Stimulated activated effector memory CD8-positive, alpha-beta T cell treated with anti-CD3 and anti-CD28 coated beads, Interleukin-12 subunit alpha, Interleukin-12 subunit beta, amount 100 ng/mL, for 72 hours (primary cell): Measurements from ENCODE around the gene BCL2.
A peak's percentile ranks its signal among the peaks of the same experiment; 100 is the strongest.

Source experiments
- ATAC-seq: fragments of 150-1000 bp; cut with Tn5 transposase; 2 replicates; pipeline ENCODE4 v1.10.0; 2021
- DNase-seq, 2 donors: peaks; one replicate each; pipeline ENCODE4 v3.0.0; 2021 to 2022; ENCODE audit warnings: low spot score in 2 of 2
- H3K27ac Mint-ChIP-seq: one replicate; pipeline ENCODE4 v1.8.0; 2022; ENCODE audit warnings: mild to moderate bottlenecking, mixed read lengths
- H3K36me3 Mint-ChIP-seq: one replicate; pipeline ENCODE4 v1.8.0; 2022; ENCODE audit warnings: mild to moderate bottlenecking, mixed read lengths
- H3K4me1 Mint-ChIP-seq: one replicate; pipeline ENCODE4 v1.8.0; 2022; ENCODE audit warnings: mixed read lengths
- H3K4me3 Mint-ChIP-seq: one replicate; pipeline ENCODE4 v1.8.0; 2022; ENCODE audit warnings: mild to moderate bottlenecking, mixed read lengths
- H3K9me3 Mint-ChIP-seq: one replicate; pipeline ENCODE4 v1.8.0; 2022; ENCODE audit warnings: mixed read lengths

BCL2 gene

GRCh38 chr18:63148449-63149301 lies 170.9 kb downstream of the BCL2 start:
- Mint-ChIP-seq H3K4me1 (peaks cover 69% of the 10 kb centered on the region), H3K9me3 (no peaks in the 10 kb centered on the region), H3K4me3 (no peak overlapping the region), H3K27ac (peak overlapping the region; percentile 96), H3K36me3 (peaks cover 93% of the 10 kb centered on the region)
- ATAC-seq (no peak), DNase-seq (no peak)

DNA sequence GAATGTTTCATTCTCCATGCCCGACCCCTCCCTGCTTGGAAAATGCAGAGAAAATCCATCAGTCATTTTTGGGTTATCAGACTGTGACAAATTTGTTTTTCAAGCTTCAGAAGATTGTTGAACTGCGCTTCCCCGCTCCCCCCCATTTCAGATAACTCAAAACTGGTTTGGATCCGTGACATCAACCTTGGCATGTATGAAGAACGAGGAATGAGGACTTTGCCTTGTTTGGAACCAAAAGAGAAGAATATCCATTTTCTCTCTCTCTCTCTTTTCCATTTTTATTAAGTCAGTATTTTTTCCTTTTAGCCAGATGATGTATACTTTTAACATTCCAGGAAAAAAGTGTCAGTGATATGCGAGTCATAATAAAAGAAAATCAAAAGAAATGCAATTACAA lies 171.6 kb downstream of the BCL2 start:
- H3K4me1 Mint-ChIP-seq = peaks cover 68% of the 10 kb centered on the region
- DNase-seq (no peak), ATAC-seq (no peak)
- H3K9me3 Mint-ChIP-seq = no peaks in the 10 kb centered on the region
- H3K27ac Mint-ChIP-seq = peak overlapping the region; percentile 67
- H3K36me3 Mint-ChIP-seq = peaks cover 92% of the 10 kb centered on the region
- H3K4me3 Mint-ChIP-seq = no peak overlapping the region

DNA sequence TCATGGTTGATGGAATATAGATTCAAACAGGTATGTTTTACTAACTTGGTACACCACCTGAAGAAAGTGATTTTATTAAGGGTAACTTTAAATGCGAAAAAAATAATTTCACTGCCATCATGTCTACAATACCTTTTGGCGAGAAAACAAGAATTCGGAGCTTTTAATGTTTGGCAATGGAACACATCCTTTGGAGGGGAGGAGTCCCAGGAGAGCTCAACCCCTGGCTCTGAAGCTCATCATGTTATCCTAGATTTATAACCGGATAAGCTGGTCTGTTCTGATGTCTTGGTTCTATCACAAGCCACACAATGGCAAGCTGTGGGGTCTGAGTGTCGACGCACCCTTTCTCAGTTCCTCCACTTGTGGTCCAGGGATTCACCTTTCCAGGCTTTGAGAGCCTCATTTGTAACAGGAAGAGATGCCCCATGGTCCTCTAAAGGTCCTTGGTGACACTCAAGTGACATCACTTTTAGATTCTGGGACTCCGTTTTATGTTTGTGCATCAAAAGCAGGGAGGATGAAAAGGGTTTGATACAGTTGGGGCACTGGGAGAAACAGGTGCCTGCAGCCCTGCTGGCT lies 172.7 kb downstream of the BCL2 start:
- H3K9me3 Mint-ChIP-seq = no peaks in the 10 kb centered on the region
- H3K36me3 Mint-ChIP-seq = peaks cover 93% of the 10 kb centered on the region
- H3K27ac Mint-ChIP-seq = no peak overlapping the region
- no peak overlapping the region for H3K4me3 Mint-ChIP-seq
- DNase-seq (no peak), ATAC-seq (no peak)
- peaks cover 64% of the 10 kb centered on the region for H3K4me1 Mint-ChIP-seq

- DNase-seq (no peak), ATAC-seq (no peak)
- H3K4me1 Mint-ChIP-seq = peaks cover 64% of the 10 kb centered on the region
- peaks cover 97% of the 10 kb centered on the region for H3K36me3 Mint-ChIP-seq
- H3K9me3 Mint-ChIP-seq = peaks cover 3% of the 10 kb centered on the region
- H3K4me3 Mint-ChIP-seq = no peak overlapping the region
- H3K27ac Mint-ChIP-seq = peak overlapping the region; percentile 84
Measured at GRCh38 chr18:63145851-63146555, 173.6 kb downstream of the BCL2 start.

DNA sequence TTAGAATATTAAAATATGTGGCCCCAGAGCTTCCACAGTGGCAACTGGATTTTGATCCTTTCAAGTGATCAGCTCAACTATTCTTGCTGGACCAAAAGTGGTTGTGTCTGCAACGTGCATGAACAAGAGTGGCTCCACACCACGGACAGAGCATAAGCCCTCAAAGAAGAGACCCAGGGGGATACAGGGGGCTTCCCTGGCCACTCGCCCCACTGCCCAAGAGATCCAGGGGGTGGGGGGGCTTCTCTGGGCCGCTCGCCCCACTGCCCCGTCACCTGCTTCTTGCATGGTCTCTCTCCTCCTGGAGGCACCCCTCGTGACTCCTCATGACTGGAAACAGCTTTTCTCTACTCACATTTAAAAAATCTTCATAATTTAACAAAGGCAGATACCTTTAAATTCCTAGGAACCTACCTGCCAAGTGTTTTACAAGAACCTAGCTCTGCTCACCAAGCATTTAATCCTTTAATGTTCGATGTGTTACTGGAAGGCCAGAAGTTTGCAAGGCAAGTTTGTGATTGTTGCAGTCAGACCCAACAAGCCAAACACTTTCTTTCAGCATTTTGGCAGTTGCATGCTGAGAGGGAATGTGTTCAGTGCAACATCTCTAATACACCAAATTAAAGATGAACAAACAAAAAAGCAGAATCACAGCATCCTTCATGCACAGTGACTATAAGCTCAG lies 174.3 kb downstream of the BCL2 start:
- Mint-ChIP-seq H3K4me3 (no peak overlapping the region), H3K9me3 (peaks cover 8% of the 10 kb centered on the region), H3K4me1 (peaks cover 64% of the 10 kb centered on the region), H3K36me3 (peaks cover 97% of the 10 kb centered on the region), H3K27ac (peak overlapping the region; percentile 84)
- DNase-seq (no peak), ATAC-seq (no peak)

DNA sequence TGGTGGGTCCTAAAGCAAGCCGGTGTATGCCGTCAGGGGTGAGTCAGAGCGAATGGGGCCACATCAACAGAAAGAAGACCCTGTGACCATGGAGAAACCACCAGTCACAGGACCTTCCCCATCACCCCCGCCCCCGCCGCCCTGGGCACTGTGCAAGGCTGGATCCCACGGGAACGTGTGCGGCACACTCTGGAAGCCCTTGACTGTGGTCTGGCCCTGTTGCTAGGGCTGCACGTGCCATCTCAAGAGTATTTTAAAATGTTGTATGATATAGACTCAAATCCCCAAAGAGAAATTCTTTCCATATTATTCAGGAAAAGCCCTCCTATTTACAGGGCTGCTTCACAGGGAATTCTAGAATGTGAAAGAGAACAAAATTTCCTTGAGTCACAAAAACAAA lies 174.8 kb downstream of the BCL2 start:
- DNase-seq = no peak
- H3K4me1 Mint-ChIP-seq = peaks cover 64% of the 10 kb centered on the region
- no peak for ATAC-seq

DNA sequence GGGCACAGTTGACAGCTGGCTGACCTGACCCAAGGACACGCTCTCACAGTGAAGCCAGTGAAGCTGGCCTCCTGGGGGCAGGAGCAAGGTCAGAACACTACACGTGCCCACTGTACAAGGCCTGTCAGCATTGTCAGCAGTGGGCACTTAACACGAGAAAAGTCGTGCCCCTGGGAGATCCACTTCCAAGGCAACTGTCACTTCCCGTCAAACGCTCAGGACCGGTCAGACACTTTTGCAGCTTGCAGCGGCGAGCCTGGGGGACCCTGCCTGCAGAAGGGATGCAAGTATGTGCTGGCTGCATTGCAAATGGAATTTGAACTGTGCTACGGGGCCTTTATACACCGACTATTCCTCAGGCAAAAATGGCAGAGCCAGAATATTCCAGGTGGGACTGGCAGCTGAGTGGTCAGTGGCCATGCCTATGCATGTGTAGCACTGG lies 176.2 kb downstream of the BCL2 start:
- H3K27ac Mint-ChIP-seq = peak overlapping the region; percentile 84
- no peak for ATAC-seq

More for the DNA sequence above, 174.8 kb downstream of the BCL2 start:
- peak overlapping the region; percentile 84 for H3K27ac Mint-ChIP-seq
- peaks cover 9% of the 10 kb centered on the region for H3K9me3 Mint-ChIP-seq
- H3K4me3 Mint-ChIP-seq = no peak overlapping the region
- H3K36me3 Mint-ChIP-seq = peaks cover 97% of the 10 kb centered on the region

DNA sequence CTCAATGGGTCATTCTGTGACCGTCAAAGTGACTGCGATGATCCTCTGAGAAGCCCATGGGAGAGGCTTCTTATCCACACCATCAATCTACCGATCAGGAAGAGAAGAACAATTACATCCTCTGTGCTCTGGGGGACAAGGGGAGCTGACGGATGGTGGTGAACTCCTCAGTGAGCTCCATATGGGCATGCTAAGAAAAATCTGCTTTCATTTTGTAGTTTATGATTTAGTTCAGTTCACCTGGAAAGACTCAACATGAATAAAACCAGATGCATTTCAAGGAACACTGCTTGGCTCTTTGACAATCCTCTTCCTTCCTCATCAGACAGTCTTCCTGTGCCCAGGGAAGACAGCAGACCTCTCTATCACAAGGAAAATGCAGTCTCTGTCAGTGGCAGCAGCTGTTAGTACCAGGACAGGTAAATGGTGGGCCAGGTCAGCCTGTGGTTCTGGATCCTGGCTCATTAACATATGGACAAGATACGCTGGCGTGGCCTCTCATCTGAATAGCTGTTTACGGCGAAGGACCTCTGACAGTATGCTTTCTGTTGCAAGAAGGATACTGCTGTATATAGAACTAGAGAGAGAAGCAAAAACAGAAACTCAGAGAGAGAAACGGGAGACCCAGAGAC lies 176.9 kb downstream of the BCL2 start:
- H3K4me1 Mint-ChIP-seq = peaks cover 74% of the 10 kb centered on the region
- peaks cover 97% of the 10 kb centered on the region for H3K36me3 Mint-ChIP-seq
- peak overlapping the region; percentile 84 for H3K27ac Mint-ChIP-seq
- no peak overlapping the region for H3K4me3 Mint-ChIP-seq
- DNase-seq (no peak), ATAC-seq (no peak)
- peaks cover 9% of the 10 kb centered on the region for H3K9me3 Mint-ChIP-seq

More for the DNA sequence above, 176.2 kb downstream of the BCL2 start:
- H3K4me3 Mint-ChIP-seq = no peak overlapping the region
- H3K9me3 Mint-ChIP-seq = peaks cover 9% of the 10 kb centered on the region
- peaks cover 97% of the 10 kb centered on the region for H3K36me3 Mint-ChIP-seq
- DNase-seq = no peak
- H3K4me1 Mint-ChIP-seq = peaks cover 67% of the 10 kb centered on the region

GRCh38 chr18:63141778-63142176 lies 177.8 kb downstream of the BCL2 start:
- Mint-ChIP-seq H3K27ac (peak overlapping the region; percentile 84), H3K4me3 (peak overlapping the region; percentile 17), H3K36me3 (peaks cover 98% of the 10 kb centered on the region)

GRCh38 chr18:63140997-63141777 lies 178.4 kb downstream of the BCL2 start:
- ATAC-seq = no peak
- DNase-seq = no peak
- H3K27ac Mint-ChIP-seq = peak overlapping the region; percentile 84
- H3K4me1 Mint-ChIP-seq = peaks cover 88% of the 10 kb centered on the region
- H3K4me3 Mint-ChIP-seq = peak overlapping the region; percentile 17
- peaks cover 95% of the 10 kb centered on the region for H3K36me3 Mint-ChIP-seq
- peaks cover 9% of the 10 kb centered on the region for H3K9me3 Mint-ChIP-seq

More at GRCh38 chr18:63141778-63142176, 177.8 kb downstream of the BCL2 start:
- no peak for ATAC-seq
- Mint-ChIP-seq H3K4me1 (peaks cover 83% of the 10 kb centered on the region), H3K9me3 (peaks cover 9% of the 10 kb centered on the region)
- DNase-seq = no peak

DNA sequence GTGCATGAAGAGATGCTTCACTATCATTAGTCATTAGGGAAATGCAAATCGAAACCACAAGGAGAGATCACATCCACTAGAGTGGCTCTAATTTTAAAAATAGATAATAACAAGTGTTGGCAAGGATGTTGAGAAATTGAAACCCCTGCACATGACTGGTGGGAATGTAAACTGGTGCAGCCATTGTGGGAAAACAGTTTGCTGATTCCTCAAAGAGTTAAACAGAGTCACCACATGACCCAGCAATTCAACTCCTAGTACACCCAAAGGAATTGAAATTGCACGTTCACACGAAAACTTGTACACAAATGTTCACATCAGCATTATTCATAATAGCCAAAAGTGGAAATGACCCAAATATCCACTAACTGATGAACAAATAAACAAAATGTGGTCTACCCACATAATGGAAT lies 179.5 kb downstream of the BCL2 start:
- Mint-ChIP-seq H3K36me3 (peaks cover 95% of the 10 kb centered on the region), H3K4me3 (peak overlapping the region; percentile 71), H3K4me1 (peaks cover 91% of the 10 kb centered on the region), H3K9me3 (peaks cover 9% of the 10 kb centered on the region), H3K27ac (peak overlapping the region; percentile 84)
- ATAC-seq (peak; percentile 48), DNase-seq (no peak)

DNA sequence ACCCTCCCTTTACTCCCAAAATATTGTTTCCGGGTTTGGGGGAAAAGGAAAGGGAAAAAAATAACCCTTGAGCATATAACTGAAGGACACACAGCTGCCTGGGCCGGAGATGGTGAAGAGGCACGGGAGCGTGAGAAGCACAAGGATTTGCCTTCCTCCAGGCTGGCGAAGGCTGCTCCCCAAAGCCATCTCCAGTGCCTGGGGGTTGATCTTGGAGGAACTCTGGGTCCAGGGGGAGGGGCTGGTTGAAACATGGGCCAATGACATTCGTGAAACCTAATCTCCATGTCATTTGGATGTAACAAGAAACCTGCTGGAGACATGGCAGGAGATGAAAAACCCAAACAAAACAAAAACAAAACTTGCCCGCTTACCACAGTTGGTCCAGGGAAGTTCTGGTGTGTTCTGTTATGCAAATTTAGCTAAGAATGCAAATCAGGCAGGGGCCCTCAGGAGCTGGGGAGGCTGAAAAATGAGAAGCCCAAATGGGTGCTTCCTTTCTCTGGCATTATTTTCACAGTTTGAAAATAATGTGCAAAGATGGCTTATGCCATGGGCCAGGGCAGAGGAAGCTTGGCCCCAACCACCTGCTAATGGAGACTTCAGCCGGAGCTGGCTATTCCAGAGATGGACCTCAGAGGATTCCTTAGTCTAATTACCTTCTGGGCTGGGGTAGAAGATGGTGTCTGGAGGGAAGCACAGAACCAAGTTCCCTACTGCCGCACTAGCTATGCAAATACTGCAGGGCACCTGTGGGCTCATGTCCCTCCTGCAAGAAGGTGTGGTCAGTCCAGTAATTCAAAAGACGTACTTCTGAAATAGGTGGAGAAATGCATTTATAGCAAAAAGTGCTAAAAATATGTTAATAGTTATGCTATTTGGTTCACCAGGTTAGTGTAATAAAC lies 180.9 kb downstream of the BCL2 start:
- peaks cover 9% of the 10 kb centered on the region for H3K9me3 Mint-ChIP-seq
- no peak for DNase-seq
- ATAC-seq = peak; percentile 33
- H3K36me3 Mint-ChIP-seq = peaks cover 87% of the 10 kb centered on the region
- peak overlapping the region; percentile 84 for H3K27ac Mint-ChIP-seq
- H3K4me3 Mint-ChIP-seq = peak overlapping the region; percentile 71
- H3K4me1 Mint-ChIP-seq = peaks cover 87% of the 10 kb centered on the region

GRCh38 chr18:63137999-63138435 lies 181.6 kb downstream of the BCL2 start:
- H3K4me3 Mint-ChIP-seq = peak overlapping the region; percentile 71
- H3K36me3 Mint-ChIP-seq = peaks cover 88% of the 10 kb centered on the region
- ATAC-seq = peak; percentile 87
- H3K9me3 Mint-ChIP-seq = peaks cover 9% of the 10 kb centered on the region
- H3K27ac Mint-ChIP-seq = peak overlapping the region; percentile 84
- no peak for DNase-seq
- peaks cover 82% of the 10 kb centered on the region for H3K4me1 Mint-ChIP-seq
